Suprapubic skin (tissue), 4 donors: ENCODE data around the gene GJB4. TPM values are rescaled to one million over a fixed set of nuclear protein-coding genes. Genes with fewer than 3 reads are reported as not detected.

Experiments used
- DNase-seq, 2 donors: peaks; one replicate each; pipeline ENCODE4 v3.0.0-alpha.2; 2019; ENCODE audit warnings: low spot score in 2 of 2
- H3K27ac ChIP-seq: fragments of 200-600 bp; sonication (generic); one replicate; pipeline ENCODE4 v1.5.1; 2019
- H3K27me3 ChIP-seq: fragments of 200-600 bp; sonication (generic); one replicate; pipeline ENCODE4 v1.5.1; 2019
- H3K36me3 ChIP-seq: fragments of 200-600 bp; sonication (generic); one replicate; pipeline ENCODE4 v1.5.1; 2019
- H3K4me1 ChIP-seq: fragments of 200-600 bp; sonication (generic); one replicate; pipeline ENCODE4 v1.5.1; 2019
- H3K4me3 ChIP-seq: fragments of 200-600 bp; sonication (generic); one replicate; pipeline ENCODE4 v1.5.1; 2019; ENCODE audit warnings: mild to moderate bottlenecking
- H3K9me3 ChIP-seq: fragments of 200-600 bp; sonication (generic); one replicate; pipeline ENCODE4 v1.5.1; 2019
- EP300 ChIP-seq: sonication (generic); formaldehyde crosslinking; IDR thresholded peaks from one replicate; pipeline ENCODE4 v1.6.1; 2017; ENCODE audit warnings: antibody characterized with exemption
- POLR2A ChIP-seq, 2 donors: fragments of 450-650 bp; IDR thresholded peaks; one replicate each; pipeline ENCODE4 v1.6.1; 2017; ENCODE audit warnings: antibody characterized with exemption in 2 of 2, mild to moderate bottlenecking in 2 of 2, moderate library complexity in 2 of 2
- POLR2AphosphoS5 ChIP-seq, 3 donors: sonication (generic); formaldehyde crosslinking; IDR thresholded peaks; one replicate each; pipeline ENCODE4 v1.6.1; 2017; ENCODE audit warnings: antibody characterized with exemption in 3 of 3
- WGBS: methylation state at CpG from one replicate; pipeline ENCODE4 v1.1.5; 2018; 5-methylcytosine and 5-hydroxymethylcytosine counted together
- total RNA-seq, 4 donors: library from RNA; depleted of rRNA; stranded (reverse); fragments of >200 nt; gene quantifications; one replicate each; pipeline ENCODE4 v1.1.0, GENCODE V29; 2016
- TF ChIP-seq, protein P1 (sequence below), 2 donors: fragments of 200-600 bp in 1 of 2; fragments of 450-650 bp in 1 of 2; sonication (generic) in 1 of 2; IDR thresholded peaks; one replicate each; pipeline ENCODE4 v1.5.1; 2016 to 2019; ENCODE audit warnings: antibody characterized with exemption in 2 of 2, mild to moderate bottlenecking in 1 of 2, moderate library complexity in 1 of 2

Gene GJB4
- 10 to 100 TPM; 13.7 to 41.4 (median 35.5) TPM for total RNA-seq

DNA sequence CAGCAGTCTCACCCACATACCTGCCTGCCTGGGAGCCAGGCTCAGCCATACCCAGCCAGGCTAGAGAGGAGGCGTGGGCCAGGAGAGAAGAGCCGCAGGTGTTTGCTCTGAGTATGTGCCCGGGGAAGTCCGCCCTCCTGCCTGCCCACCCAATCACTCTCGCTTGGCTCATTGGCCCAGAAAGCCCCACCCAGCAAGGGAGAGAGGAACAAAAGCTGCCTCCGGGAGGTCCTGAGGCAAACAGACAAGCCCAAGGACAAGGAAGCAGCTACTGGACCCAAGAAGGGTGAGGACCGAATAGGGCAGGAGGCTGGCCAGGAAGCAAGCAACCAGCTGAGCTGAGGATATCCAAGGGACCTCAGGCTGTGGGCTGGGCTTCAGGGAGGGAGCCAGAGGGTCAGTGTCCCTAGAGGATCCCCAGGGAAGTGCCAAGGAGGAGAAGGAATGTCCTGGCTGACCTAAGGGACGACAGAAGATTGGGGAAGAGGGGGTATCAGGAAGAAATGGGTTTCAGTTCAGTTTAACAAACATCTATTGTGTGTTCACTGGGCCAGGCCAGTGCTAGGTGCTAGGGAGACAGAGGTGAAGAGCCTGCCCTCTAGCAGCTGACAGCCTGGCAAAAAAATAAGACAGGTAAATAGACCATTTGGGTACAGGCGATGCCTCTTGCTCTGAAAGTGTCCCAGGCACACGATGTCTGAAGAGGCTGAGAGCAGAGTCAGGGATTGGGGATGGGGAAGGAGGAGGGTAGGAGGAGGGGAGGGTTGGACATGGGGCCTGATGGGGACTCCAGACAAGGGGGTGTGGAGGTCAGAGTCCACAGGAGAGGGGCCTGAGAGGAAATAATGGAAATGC, at the start of gene GJB4:
GJB4 (plus strand) TSS at position 238 of the 855 bp plus-strand sequence. CDS start 1,515 bp downstream, outside the sequence.
- Histone ChIP-seq H3K4me1 (peaks cover 34% of the 10 kb centered on the region), H3K36me3 (no peaks in the 10 kb centered on the region), H3K4me3 (no peak within 1 kb of the TSS), H3K27me3 (no peaks in the 10 kb centered on the region), H3K27ac (peak within 1 kb of the TSS; percentile 30), H3K9me3 (no peaks in the 10 kb centered on the region)
- TF ChIP-seq POLR2A (IDR thresholded peaks at IDR 0.05) (no peak), POLR2AphosphoS5 (IDR thresholded peaks at IDR 0.05) (no peak), EP300 (no peak)
- TF ChIP-seq, protein P1, sequence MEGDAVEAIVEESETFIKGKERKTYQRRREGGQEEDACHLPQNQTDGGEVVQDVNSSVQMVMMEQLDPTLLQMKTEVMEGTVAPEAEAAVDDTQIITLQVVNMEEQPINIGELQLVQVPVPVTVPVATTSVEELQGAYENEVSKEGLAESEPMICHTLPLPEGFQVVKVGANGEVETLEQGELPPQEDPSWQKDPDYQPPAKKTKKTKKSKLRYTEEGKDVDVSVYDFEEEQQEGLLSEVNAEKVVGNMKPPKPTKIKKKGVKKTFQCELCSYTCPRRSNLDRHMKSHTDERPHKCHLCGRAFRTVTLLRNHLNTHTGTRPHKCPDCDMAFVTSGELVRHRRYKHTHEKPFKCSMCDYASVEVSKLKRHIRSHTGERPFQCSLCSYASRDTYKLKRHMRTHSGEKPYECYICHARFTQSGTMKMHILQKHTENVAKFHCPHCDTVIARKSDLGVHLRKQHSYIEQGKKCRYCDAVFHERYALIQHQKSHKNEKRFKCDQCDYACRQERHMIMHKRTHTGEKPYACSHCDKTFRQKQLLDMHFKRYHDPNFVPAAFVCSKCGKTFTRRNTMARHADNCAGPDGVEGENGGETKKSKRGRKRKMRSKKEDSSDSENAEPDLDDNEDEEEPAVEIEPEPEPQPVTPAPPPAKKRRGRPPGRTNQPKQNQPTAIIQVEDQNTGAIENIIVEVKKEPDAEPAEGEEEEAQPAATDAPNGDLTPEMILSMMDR (IDR thresholded peaks at IDR 0.05): no peak
- DNase-seq: no peak
- 35% methylated on average over 6 of the region's 10 CpGs for WGBS

DNA sequence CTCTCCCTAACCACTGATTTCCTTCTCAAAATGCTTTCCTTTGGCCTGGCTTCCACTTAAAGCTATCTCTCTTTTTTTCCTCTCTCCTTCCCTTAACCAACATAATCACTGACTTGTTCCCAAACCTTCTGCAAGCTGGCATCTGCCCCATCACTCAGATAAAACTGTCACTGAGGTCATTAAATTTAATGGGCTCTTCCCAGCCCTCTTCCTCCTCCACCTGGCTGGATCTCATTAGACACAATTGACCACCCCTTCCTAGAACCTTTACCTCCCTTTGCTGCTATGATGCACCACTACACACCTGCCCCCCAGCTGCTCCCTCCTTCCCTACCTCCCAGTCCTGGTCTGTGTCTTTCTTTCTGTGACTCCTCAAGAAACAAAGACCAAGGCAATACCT, 48.7 kb upstream of the GJB4 start:
- Histone ChIP-seq H3K36me3 (no peaks in the 10 kb centered on the region), H3K9me3 (no peaks in the 10 kb centered on the region), H3K27me3 (peaks cover 11% of the 10 kb centered on the region), H3K27ac (no peak overlapping the region), H3K4me1 (no peaks in the 10 kb centered on the region), H3K4me3 (no peak overlapping the region)
- no peak for DNase-seq
- no peak for TF ChIP-seq EP300
- no peak for TF ChIP-seq POLR2A (IDR thresholded peaks at IDR 0.05)
- no peak for TF ChIP-seq POLR2AphosphoS5 (IDR thresholded peaks at IDR 0.05)
- TF ChIP-seq, protein P1 (IDR thresholded peaks at IDR 0.05): no peak

DNA sequence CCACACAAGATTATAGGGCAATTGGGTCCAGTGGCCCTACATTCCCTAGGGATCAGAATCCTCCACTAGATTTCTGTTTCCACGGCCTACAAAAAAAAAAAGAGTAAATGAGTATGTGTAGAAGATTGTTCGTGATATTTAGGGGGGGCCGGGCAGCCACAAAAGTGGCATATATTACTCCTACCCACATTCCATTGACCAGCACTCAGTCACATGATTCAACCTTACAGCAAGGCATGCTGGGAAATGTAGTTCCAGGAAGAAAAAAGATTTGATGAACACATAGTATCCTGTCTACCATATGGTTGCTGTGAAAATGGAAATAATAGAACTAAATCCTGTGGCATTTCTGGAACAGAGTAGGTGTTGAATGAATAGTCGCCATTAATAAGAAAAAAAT, 48.1 kb upstream of the GJB4 start:
- Histone ChIP-seq H3K27ac (no peak overlapping the region), H3K36me3 (no peaks in the 10 kb centered on the region), H3K4me3 (no peak overlapping the region), H3K4me1 (no peaks in the 10 kb centered on the region), H3K27me3 (peaks cover 5% of the 10 kb centered on the region), H3K9me3 (no peaks in the 10 kb centered on the region)
- no peak for DNase-seq
- 80% methylated on average over 4 of the region's 4 CpGs for WGBS
- TF ChIP-seq, protein P1 (IDR thresholded peaks at IDR 0.05): no peak
- TF ChIP-seq POLR2A (IDR thresholded peaks at IDR 0.05) (no peak), POLR2AphosphoS5 (IDR thresholded peaks at IDR 0.05) (no peak), EP300 (no peak)

DNA sequence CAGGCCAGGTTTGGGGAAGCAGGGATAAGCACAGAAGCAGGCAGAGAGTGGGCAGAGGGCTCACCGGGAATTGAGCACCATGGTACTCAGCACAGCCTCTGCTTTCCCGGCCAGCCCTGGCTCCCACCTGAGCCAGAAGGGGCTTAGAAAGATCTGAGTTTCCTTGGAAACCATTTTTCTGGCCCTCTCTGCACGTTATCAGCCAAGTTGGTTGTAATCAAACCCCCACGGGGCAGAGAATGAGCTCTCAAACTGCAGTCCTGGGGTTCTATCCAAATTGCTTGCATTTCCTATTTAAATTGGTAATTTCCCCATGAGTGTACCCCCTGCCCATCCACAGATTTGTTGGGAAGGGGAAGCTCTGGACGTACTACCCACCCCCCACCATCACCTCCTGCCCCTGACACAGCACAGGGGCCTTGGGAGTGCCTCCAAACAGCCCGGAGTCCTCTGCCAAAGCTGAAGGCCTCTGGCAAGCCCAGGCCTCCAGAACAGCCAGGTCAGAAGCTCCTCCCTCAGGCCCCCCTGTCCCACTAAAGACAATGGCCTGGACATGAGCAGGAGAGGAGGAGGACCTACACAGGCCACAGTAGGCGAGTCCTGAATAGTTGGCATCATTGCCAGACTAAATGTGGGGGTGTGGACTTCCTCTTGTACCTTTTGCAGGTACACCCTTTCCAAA, 47.4 kb upstream of the GJB4 start:
- Histone ChIP-seq H3K27ac (no peak overlapping the region), H3K36me3 (no peaks in the 10 kb centered on the region), H3K4me3 (no peak overlapping the region), H3K27me3 (peaks cover 4% of the 10 kb centered on the region), H3K4me1 (no peaks in the 10 kb centered on the region), H3K9me3 (no peaks in the 10 kb centered on the region)
- TF ChIP-seq, protein P1 (IDR thresholded peaks at IDR 0.05): no peak
- no peak for TF ChIP-seq POLR2AphosphoS5 (IDR thresholded peaks at IDR 0.05)
- no peak for TF ChIP-seq EP300
- 61% methylated on average over 7 of the region's 7 CpGs for WGBS
- DNase-seq: no peak

DNA sequence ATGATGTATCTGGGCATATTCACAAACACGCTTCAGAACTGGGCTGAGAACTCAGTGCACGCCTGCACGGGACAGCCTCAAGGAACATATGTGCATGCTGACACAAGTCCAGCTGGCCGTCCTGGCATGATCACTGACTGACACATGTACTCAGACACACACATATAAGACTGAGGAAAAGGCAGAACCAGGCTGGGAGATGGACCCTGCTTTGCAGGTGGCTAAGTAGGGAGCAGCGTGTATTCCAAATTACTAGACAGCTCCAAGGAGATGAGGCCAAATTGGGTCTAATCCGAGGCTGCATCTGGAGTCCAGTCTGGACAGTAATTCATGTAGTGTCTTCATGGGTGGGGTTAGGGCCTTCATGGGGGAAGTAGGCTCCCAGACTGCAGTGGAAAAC, 46.1 kb upstream of the GJB4 start:
- H3K4me1 ChIP-seq: no peaks in the 10 kb centered on the region
- H3K36me3 ChIP-seq: no peaks in the 10 kb centered on the region
- H3K9me3 ChIP-seq: no peaks in the 10 kb centered on the region
- 44% methylated on average over 6 of the region's 6 CpGs for WGBS
- no peak overlapping the region for H3K4me3 ChIP-seq
- TF ChIP-seq, protein P1 (IDR thresholded peaks at IDR 0.05): no peak
- TF ChIP-seq POLR2A (IDR thresholded peaks at IDR 0.05) (no peak), POLR2AphosphoS5 (IDR thresholded peaks at IDR 0.05) (no peak), EP300 (no peak)
- no peak overlapping the region for H3K27ac ChIP-seq
- DNase-seq: no peak
- H3K27me3 ChIP-seq: peaks cover 7% of the 10 kb centered on the region
